CD4-positive, alpha-beta T cell (primary cell): ENCODE results near the gene RLIM. TPM values are rescaled to one million over a fixed set of nuclear protein-coding genes. Genes with fewer than 3 reads are reported as not detected.

Experiments used
- ATAC-seq: fragments of 200-7000 bp; cut with Tn5 transposase; one replicate; pipeline ENCODE4 v1.10.0; 2022; ENCODE audit warnings: mild to moderate bottlenecking; ENCODE audit not compliant: poor library complexity
- CTCF ChIA-PET: fragments of 350-600 bp; sonication (Branson Sonifier 250); formaldehyde crosslinking; loops from one replicate; lab custom pipeline; 2021; ENCODE audit warnings: antibody characterized with exemption, inconsistent platforms; lab: Charles Lee
- POLR2A ChIA-PET: fragments of 350-600 bp; sonication (Branson Sonifier 250); formaldehyde crosslinking; loops from one replicate; lab custom pipeline; 2021; ENCODE audit warnings: antibody characterized with exemption, inconsistent platforms; lab: Charles Lee
- DNase-seq, 14 experiments: peaks; one replicate each; pipeline ENCODE4 v3.0.0-alpha.2; 2013 to 2020; ENCODE audit warnings: mixed read lengths in 2 of 14
- H3K27ac ChIP-seq, 2 donors: one replicate each; pipeline versions ENCODE4 v1.5.1 to v1.7.0; 2013; ENCODE audit warnings: low read length in 2 of 2, low read depth in 1 of 2, mild to moderate bottlenecking in 1 of 2
- H3K27me3 ChIP-seq, 2 experiments: 1 replicate in 1 of 2; 2 replicates in 1 of 2; pipeline versions ENCODE4 v1.6.1 to v1.7.0; 2013; ENCODE audit warnings: low read length in 2 of 2, control low read depth in 1 of 2, mild to moderate bottlenecking in 1 of 2, moderate library complexity in 1 of 2; ENCODE audit not compliant: insufficient read depth in 2 of 2, control insufficient read depth in 1 of 2
- H3K36me3 ChIP-seq: one replicate; pipeline ENCODE4 v1.6.1; 2013; ENCODE audit warnings: low read length, control low read depth; ENCODE audit not compliant: insufficient read depth
- H3K4me1 ChIP-seq: one replicate; pipeline ENCODE4 v1.6.1; 2013; ENCODE audit warnings: low read length, control low read depth; ENCODE audit not compliant: insufficient read depth
- H3K4me3 ChIP-seq: one replicate; pipeline ENCODE4 v1.5.1; 2013; ENCODE audit warnings: mild to moderate bottlenecking, low read length, moderate library complexity
- H3K9me3 ChIP-seq, 2 experiments: 1 replicate in 1 of 2; 2 replicates in 1 of 2; pipeline versions ENCODE4 v1.6.1 to v1.7.0; 2013; ENCODE audit warnings: low read length in 2 of 2, mild to moderate bottlenecking in 2 of 2, control low read depth in 1 of 2, moderate library complexity in 1 of 2; ENCODE audit not compliant: control insufficient read depth in 1 of 2, insufficient read depth in 1 of 2
- H3K27ac Mint-ChIP-seq: one replicate; pipeline ENCODE4 v1.8.0; 2020; ENCODE audit warnings: mixed read lengths
- H3K27me3 Mint-ChIP-seq: one replicate; pipeline ENCODE4 v1.8.0; 2021; ENCODE audit warnings: mixed read lengths
- H3K36me3 Mint-ChIP-seq: one replicate; pipeline ENCODE4 v1.8.0; 2021; ENCODE audit warnings: low read depth, mixed read lengths
- H3K4me1 Mint-ChIP-seq: one replicate; pipeline ENCODE4 v1.8.0; 2021; ENCODE audit warnings: low read depth, mixed read lengths
- H3K4me3 Mint-ChIP-seq: one replicate; pipeline ENCODE4 v1.8.0; 2020; ENCODE audit warnings: mild to moderate bottlenecking, mixed read lengths
- H3K9me3 Mint-ChIP-seq: one replicate; pipeline ENCODE4 v1.8.0; 2020; ENCODE audit warnings: mixed read lengths
- intact Hi-C, 2 experiments: fragments of 100-400 bp; cut with DNase I in 1 of 2; cut with micrococcal nuclease in 1 of 2; formaldehyde crosslinking; loops; one replicate each; pipeline versions ENCODE4 v1.15.1 to v1.9.0; 2023 to 2025; cut with DNase I, micrococcal nuclease
- total RNA-seq, 174 experiments: library from RNA in 2 of 174; stranded (reverse) in 2 of 174; gene quantifications; one replicate each; pipeline ENCODE4 v1.2.3 and lab custom pipeline; 2021 to 2026
- TF ChIP-seq, protein P1 (sequence below): fragments of 200-600 bp; IDR thresholded peaks from one replicate; pipeline ENCODE4 v1.8.0; 2022; ENCODE audit warnings: antibody characterized with exemption, mild to moderate bottlenecking

The RLIM gene
- total RNA-seq, 2 experiments from 2014 or later = 71.0 to 73.6 TPM

- H3K4me1 ChIP-seq = peaks cover 7% of the 10 kb centered on the region
- POLR2A ChIA-PET = no interaction called here
- peak overlapping the region; percentile 13 for H3K4me3 ChIP-seq
- H3K27ac ChIP-seq = no peak overlapping the region
- peak; percentile 95 for ATAC-seq
- CTCF ChIA-PET = interaction anchor here (0.6 to 1.2 kb wide), 2 partner anchors 10 to 12 kb away, joined by 3 to 4 read pairs; no protein-coding TSS in a partner anchor
- Mint-ChIP-seq H3K36me3 (no peaks in the 10 kb centered on the region), H3K27me3 (no peaks in the 10 kb centered on the region), H3K4me3 (peak overlapping the region; percentile 63), H3K4me1 (peaks cover 5% of the 10 kb centered on the region), H3K27ac (no peak overlapping the region), H3K9me3 (no peaks in the 10 kb centered on the region)
- H3K9me3 ChIP-seq = no peaks in the 10 kb centered on the region
- intact Hi-C loops = loop anchor here (2.0 to 5.0 kb wide), 3 partner anchors 58 to 693 kb away; no protein-coding TSS in a partner anchor
- TF ChIP-seq, protein P1, sequence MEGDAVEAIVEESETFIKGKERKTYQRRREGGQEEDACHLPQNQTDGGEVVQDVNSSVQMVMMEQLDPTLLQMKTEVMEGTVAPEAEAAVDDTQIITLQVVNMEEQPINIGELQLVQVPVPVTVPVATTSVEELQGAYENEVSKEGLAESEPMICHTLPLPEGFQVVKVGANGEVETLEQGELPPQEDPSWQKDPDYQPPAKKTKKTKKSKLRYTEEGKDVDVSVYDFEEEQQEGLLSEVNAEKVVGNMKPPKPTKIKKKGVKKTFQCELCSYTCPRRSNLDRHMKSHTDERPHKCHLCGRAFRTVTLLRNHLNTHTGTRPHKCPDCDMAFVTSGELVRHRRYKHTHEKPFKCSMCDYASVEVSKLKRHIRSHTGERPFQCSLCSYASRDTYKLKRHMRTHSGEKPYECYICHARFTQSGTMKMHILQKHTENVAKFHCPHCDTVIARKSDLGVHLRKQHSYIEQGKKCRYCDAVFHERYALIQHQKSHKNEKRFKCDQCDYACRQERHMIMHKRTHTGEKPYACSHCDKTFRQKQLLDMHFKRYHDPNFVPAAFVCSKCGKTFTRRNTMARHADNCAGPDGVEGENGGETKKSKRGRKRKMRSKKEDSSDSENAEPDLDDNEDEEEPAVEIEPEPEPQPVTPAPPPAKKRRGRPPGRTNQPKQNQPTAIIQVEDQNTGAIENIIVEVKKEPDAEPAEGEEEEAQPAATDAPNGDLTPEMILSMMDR = peak; percentile 92
- H3K27me3 ChIP-seq = no peaks in the 10 kb centered on the region
- H3K36me3 ChIP-seq = no peaks in the 10 kb centered on the region
- peak; percentile 70 to 94 (median 81) for DNase-seq
Measured at GRCh38 chrX:74550295-74550802, 64.1 kb downstream of the RLIM start.

DNA sequence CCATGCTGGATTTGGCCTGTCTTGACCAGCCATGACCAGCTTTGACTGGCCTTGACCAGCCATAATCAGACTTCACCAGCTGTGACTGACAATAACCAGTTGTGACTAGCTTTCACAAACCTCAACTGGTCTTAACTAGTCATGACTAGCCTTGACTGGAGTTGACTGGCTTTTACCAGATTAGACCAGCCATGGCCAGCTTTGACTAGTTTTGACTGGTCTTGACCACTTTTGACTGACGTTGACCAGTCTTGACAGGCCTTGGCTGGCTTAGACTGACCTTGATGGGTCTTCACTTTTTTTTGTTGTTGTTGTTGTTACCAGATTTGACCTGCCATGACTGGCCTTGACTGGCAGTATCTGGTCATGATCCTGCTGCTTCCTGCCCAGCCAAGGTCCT lies 67.4 kb downstream of the RLIM start:
- TF ChIP-seq, protein P1 = no peak
- intact Hi-C loops = no loop called here
- Histone ChIP-seq H3K27me3 (no peaks in the 10 kb centered on the region), H3K27ac (no peak overlapping the region), H3K36me3 (no peaks in the 10 kb centered on the region), H3K4me3 (no peak overlapping the region), H3K9me3 (no peaks in the 10 kb centered on the region), H3K4me1 (peaks cover 7% of the 10 kb centered on the region)
- H3K36me3 Mint-ChIP-seq = no peaks in the 10 kb centered on the region
- ATAC-seq (no peak), DNase-seq (no peak)
- H3K4me3 Mint-ChIP-seq = no peak overlapping the region
- peaks cover 5% of the 10 kb centered on the region for H3K4me1 Mint-ChIP-seq
- POLR2A ChIA-PET = interaction anchor here (1.0 kb wide), 1 partner anchor 12 kb away, joined by 3 read pairs; no protein-coding TSS in a partner anchor
- no peaks in the 10 kb centered on the region for H3K27me3 Mint-ChIP-seq
- no peaks in the 10 kb centered on the region for H3K9me3 Mint-ChIP-seq
- CTCF ChIA-PET = no interaction called here
- H3K27ac Mint-ChIP-seq = no peak overlapping the region

DNA sequence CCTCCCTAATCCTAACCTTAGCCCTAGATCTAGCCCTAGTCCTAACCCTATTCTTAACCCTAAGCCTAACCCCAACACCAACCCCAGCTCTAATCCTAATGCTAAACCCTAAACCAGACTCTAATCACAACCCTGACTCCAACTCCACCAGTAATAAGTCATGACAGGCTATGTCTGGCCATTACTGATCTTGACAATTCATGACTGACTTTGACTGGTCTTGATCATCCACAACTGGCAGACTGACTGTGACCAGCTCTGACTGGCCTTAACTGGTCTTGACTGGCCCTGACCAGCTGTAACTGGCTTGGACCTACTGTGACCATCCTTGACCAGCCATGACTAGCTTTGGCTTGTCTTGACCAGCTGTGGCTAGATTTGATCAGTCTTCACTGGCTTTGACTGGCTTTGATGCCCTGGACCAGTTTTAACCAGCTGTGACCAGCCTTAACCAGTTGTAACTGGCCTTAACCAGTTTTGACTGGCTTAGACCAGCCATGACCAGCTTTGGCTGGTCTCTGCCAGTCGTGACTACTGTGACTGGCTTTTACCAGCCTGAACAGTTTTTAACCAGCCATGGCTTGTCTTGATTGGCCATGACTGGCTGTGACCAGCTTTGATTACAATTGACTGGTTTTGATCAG lies 68.4 kb downstream of the RLIM start:
- Mint-ChIP-seq H3K4me1 (peaks cover 5% of the 10 kb centered on the region), H3K9me3 (no peaks in the 10 kb centered on the region), H3K27ac (no peak overlapping the region), H3K27me3 (no peaks in the 10 kb centered on the region), H3K36me3 (no peaks in the 10 kb centered on the region), H3K4me3 (no peak overlapping the region)
- Histone ChIP-seq H3K4me1 (peaks cover 7% of the 10 kb centered on the region), H3K27me3 (no peaks in the 10 kb centered on the region), H3K36me3 (no peaks in the 10 kb centered on the region), H3K4me3 (no peak overlapping the region), H3K27ac (no peak overlapping the region), H3K9me3 (no peaks in the 10 kb centered on the region)
- intact Hi-C loops = no loop called here
- DNase-seq (no peak), ATAC-seq (no peak)
- ChIA-PET POLR2A (interaction anchor here (1.0 kb wide), 1 partner anchor 11 kb away, joined by 3 read pairs; no protein-coding TSS in a partner anchor), CTCF (no interaction called here)
- TF ChIP-seq, protein P1 = no peak
